A549 (cell line): ENCODE data around the gene LDLRAD4. TPM values are rescaled to one million over a fixed set of nuclear protein-coding genes. Genes with fewer than 3 reads are reported as not detected.

Experiments
- ATAC-seq, 2 experiments: fragments of 200-7000 bp in 1 of 2; fragments of >200 bp in 1 of 2; cut with Nextera tagmentation in 1 of 2; cut with Tn5 transposase in 1 of 2; 3 replicates each; pipeline versions ENCODE4 v1.8.0 to v1.9.1; 2018 to 2020; ENCODE audit warnings: mild to moderate bottlenecking in 1 of 2, moderate library complexity in 1 of 2
- CTCF ChIA-PET: fragments of 300-600 bp; sonication (Branson Sonifier 250); formaldehyde crosslinking; extraction: SDS; loops from one replicate; lab custom pipeline; 2021; ENCODE audit warnings: antibody characterized with exemption, inconsistent platforms; lab: Yijun Ruan, JAX
- POLR2A ChIA-PET: fragments of 350-600 bp; formaldehyde crosslinking; extraction: SDS; loops from one replicate; lab custom pipeline; 2021; ENCODE audit warnings: antibody characterized with exemption, inconsistent platforms; lab: Yijun Ruan, JAX
- DNase-seq, 2 experiments: peaks; one replicate each; pipeline versions ENCODE4 v3.0.0 to v3.0.0-alpha.2; 2011 to 2016; ENCODE audit warnings: low read depth in 1 of 2, low spot score in 1 of 2
- FAIRE-seq: peaks from 2 replicates; lab custom pipeline; 2011; peaks lifted over from hg19 to GRCh38; lab: Jason Lieb, UNC
- H3K27ac ChIP-seq, 2 experiments: fragments of >200 bp; sonication (Bioruptor Twin); formaldehyde crosslinking; 3 replicates each; pipeline ENCODE4 v1.5.1; 2016 to 2017
- H3K4me1 ChIP-seq: fragments of >200 bp; sonication (Bioruptor Twin); formaldehyde crosslinking; 3 replicates; pipeline ENCODE4 v1.6.1; 2016
- H3K4me2 ChIP-seq: fragments of >200 bp; sonication (Bioruptor Twin); formaldehyde crosslinking; 3 replicates; pipeline ENCODE4 v1.6.1; 2016
- H3K4me3 ChIP-seq: fragments of >200 bp; sonication (Bioruptor Twin); formaldehyde crosslinking; 3 replicates; pipeline ENCODE4 v1.5.1; 2016
- H3K9me3 ChIP-seq: fragments of >200 bp; sonication (Bioruptor Twin); formaldehyde crosslinking; 3 replicates; pipeline ENCODE4 v1.6.1; 2016
- CBX2 ChIP-seq: fragments of 200-600 bp; sonication (generic); IDR thresholded peaks from 2 replicates; pipeline ENCODE4 v1.6.1; 2016; ENCODE audit warnings: low read depth, mild to moderate bottlenecking, borderline replicate concordance
- CBX8 ChIP-seq: fragments of 200-600 bp; sonication (generic); IDR thresholded peaks from 2 replicates; pipeline ENCODE4 v1.6.1; 2016
- CEBPB ChIP-seq, 2 experiments: fragments of >200 bp in 1 of 2; sonication (Bioruptor Twin) in 1 of 2; formaldehyde crosslinking in 1 of 2; IDR thresholded peaks; 2 replicates each; pipeline ENCODE4 v1.6.1; 2012 to 2016
- EHF ChIP-seq: fragments of 250-450 bp; sonication (Bioruptor Pico); IDR thresholded peaks from 2 replicates; pipeline ENCODE4 v1.5.0; 2020; ENCODE audit warnings: mild to moderate bottlenecking
- EHMT2 ChIP-seq: fragments of 200-600 bp; sonication (generic); IDR thresholded peaks from 2 replicates; pipeline ENCODE4 v1.6.1; 2016; ENCODE audit warnings: antibody characterized with exemption, low read depth, mild to moderate bottlenecking, moderate library complexity
- FOSB ChIP-seq: fragments of 250-450 bp; sonication (Bioruptor Pico); IDR thresholded peaks from 2 replicates; pipeline ENCODE4 v1.5.0; 2020; ENCODE audit warnings: mild to moderate bottlenecking, moderate library complexity
- FOSL2 ChIP-seq, 2 experiments: fragments of 450-650 bp in 1 of 2; fragments of >200 bp in 1 of 2; sonication (Bioruptor Twin) in 1 of 2; formaldehyde crosslinking; IDR thresholded peaks; 2 replicates each; pipeline versions ENCODE4 v1.5.0 to v1.6.1; 2016 to 2020; ENCODE audit warnings: mild to moderate bottlenecking in 1 of 2, moderate library complexity in 1 of 2
- GATA3 ChIP-seq: IDR thresholded peaks from 2 replicates; pipeline ENCODE4 v1.6.1; 2012; ENCODE audit warnings: borderline replicate concordance
- HDAC2 ChIP-seq: fragments of 200-600 bp; sonication (generic); IDR thresholded peaks from 2 replicates; pipeline ENCODE4 v1.6.1; 2016
- HOXB13 ChIP-seq: fragments of 250-450 bp; sonication (Bioruptor Pico); IDR thresholded peaks from 2 replicates; pipeline ENCODE4 v1.5.0; 2020; ENCODE audit warnings: low read depth, mild to moderate bottlenecking, moderate library complexity
- HOXB5 ChIP-seq: fragments of 250-450 bp; sonication (Bioruptor Pico); IDR thresholded peaks from 2 replicates; pipeline ENCODE4 v1.5.0; 2020; ENCODE audit warnings: mild to moderate bottlenecking, moderate library complexity
- JUN ChIP-seq, 2 experiments: fragments of >200 bp; sonication (Bioruptor Twin); formaldehyde crosslinking; IDR thresholded peaks; 2 replicates in 1 of 2; 3 replicates in 1 of 2; pipeline ENCODE4 v1.6.1; 2016 to 2017
- JUNB ChIP-seq: fragments of >200 bp; sonication (Bioruptor Twin); formaldehyde crosslinking; IDR thresholded peaks from 2 replicates; pipeline ENCODE4 v1.6.1; 2016
- KDM1A ChIP-seq: fragments of 200-600 bp; sonication (generic); IDR thresholded peaks from 2 replicates; pipeline ENCODE4 v1.6.1; 2016; ENCODE audit warnings: low read depth, mild to moderate bottlenecking
- KDM5A ChIP-seq: fragments of 200-600 bp; sonication (generic); IDR thresholded peaks from 2 replicates; pipeline ENCODE4 v1.6.1; 2016; ENCODE audit warnings: antibody characterized with exemption, mild to moderate bottlenecking
- MAFK ChIP-seq: fragments of 450-650 bp; IDR thresholded peaks from 2 replicates; pipeline ENCODE4 v1.6.1; 2014; ENCODE audit not compliant: partially characterized antibody
- RARB ChIP-seq: fragments of 250-450 bp; sonication (Bioruptor Pico); IDR thresholded peaks from 2 replicates; pipeline ENCODE4 v1.8.0; 2021; ENCODE audit warnings: mild to moderate bottlenecking, moderate library complexity
- REST ChIP-seq: fragments of 200-600 bp; sonication (generic); IDR thresholded peaks from 2 replicates; pipeline ENCODE4 v1.6.1; 2016; ENCODE audit warnings: antibody characterized with exemption, mild to moderate bottlenecking, moderate library complexity
- SMC3 ChIP-seq: fragments of >200 bp; sonication (Bioruptor Twin); formaldehyde crosslinking; IDR thresholded peaks from 3 replicates; pipeline ENCODE4 v1.6.1; 2018; ENCODE audit warnings: inconsistent platforms
- TFCP2L1 ChIP-seq: fragments of 250-450 bp; sonication (Bioruptor Pico); IDR thresholded peaks from 2 replicates; pipeline ENCODE4 v1.5.0; 2021; ENCODE audit warnings: mild to moderate bottlenecking
- ZFP36 ChIP-seq: fragments of 450-650 bp; IDR thresholded peaks from 2 replicates; pipeline ENCODE4 v1.6.1; 2014; ENCODE audit warnings: borderline replicate concordance; ENCODE audit not compliant: partially characterized antibody
- ZNF302 ChIP-seq: fragments of 250-450 bp; sonication (Bioruptor Pico); IDR thresholded peaks from 2 replicates; pipeline ENCODE4 v1.9.0; 2021; ENCODE audit warnings: inconsistent platforms, mild to moderate bottlenecking, moderate library complexity
- WGBS: methylation state at CpG from one replicate; pipeline ENCODE4 v1.1.6; 2017; ENCODE audit errors: missing lambda C conversion rate; 5-methylcytosine and 5-hydroxymethylcytosine counted together
- polyA plus RNA-seq, 4 experiments: library from polyadenylated mRNA; depleted of rRNA in 3 of 4; stranded (reverse); fragments of >200 nt; fragmentation: RNase III in 1 of 4; extraction: RNeasy Plus Mini Kit Qiagen cat#74134 plus additional on column Dnase treatment in 1 of 4; gene quantifications; 2 replicates in 3 of 4; 3 replicates in 1 of 4; pipeline ENCODE4 v1.2.3, GENCODE V29; 2011 to 2017

Gene LDLRAD4
- polyA plus RNA-seq, 2 of the 4 experiments (the other 2 are of a cell fraction) = 5.2 to 7.6 TPM

GRCh38 chr18:13433685-13434084, 215.1 kb downstream of the LDLRAD4 start (continued):
- no peak for TF ChIP-seq SMC3
- TF ChIP-seq CBX2 = no peak
- TF ChIP-seq ZNF302 (CRISPR knock-in tag) = no peak
- TF ChIP-seq, all 56 proteins: peak for 0

- 78% methylated on average over 4 of the region's 5 CpGs for WGBS
- Histone ChIP-seq H3K9me3 (no peaks in the 10 kb centered on the region), H3K4me3 (no peak overlapping the region), H3K4me1 (peaks cover 20% of the 10 kb centered on the region), H3K27ac (peak overlapping the region; percentile 55 to 74; a peak in 4 of 6 replicates)
- no peak for FAIRE-seq
- TF ChIP-seq HDAC2 (no peak), CBX8 (no peak), REST (no peak), EHF (CRISPR knock-in tag) (no peak), ZFP36 (no peak), JUN (IDR thresholded peaks at IDR 0.05) (no peak), FOSB (no peak), ZNF302 (CRISPR knock-in tag) (no peak), TFCP2L1 (no peak), SMC3 (no peak), MAFK (no peak), CEBPB (IDR thresholded peaks at IDR 0.05) (no peak), HOXB5 (CRISPR knock-in tag) (no peak), KDM1A (no peak), EHMT2 (no peak), RARB (no peak)
- TF ChIP-seq, all 56 proteins: peak for 0
- CTCF ChIA-PET = interaction anchor here (1.3 kb wide), 1 partner anchor 9 kb away, joined by 3 read pairs; no protein-coding TSS in a partner anchor
- POLR2A ChIA-PET = no interaction called here
- no peak for ATAC-seq
- DNase-seq = no peak
- H3K4me2 ChIP-seq = peak overlapping the region; percentile 54; the same call in 1 of the 3 replicates
Observed at GRCh38 chr18:13434854-13435253, 216.3 kb downstream of the LDLRAD4 start.

GRCh38 chr18:13435586-13436333, 217.2 kb downstream of the LDLRAD4 start:
- CTCF ChIA-PET = interaction anchor here (1.3 kb wide), 1 partner anchor 10 kb away, joined by 3 read pairs; no protein-coding TSS in a partner anchor
- TF ChIP-seq KDM5A (no peak), GATA3 (peak; percentile 66; the same call in 1 of the 2 replicates), HOXB13 (CRISPR knock-in tag) (no peak), JUNB (peak; percentile 42), FOSL2 (IDR thresholded peaks at IDR 0.05) (0 out of 2 replicates have a peak, but pooled peaks have one; percentile 9), FOSL2 (CRISPR knock-in tag; IDR thresholded peaks at IDR 0.05) (0 out of 2 replicates have a peak, but pooled peaks have one; percentile 25)
- peaks cover 20% of the 10 kb centered on the region for H3K4me1 ChIP-seq
- H3K4me2 ChIP-seq = peak overlapping the region; percentile 54
- 50% methylated on average over 6 of the region's 7 CpGs for WGBS
- no peaks in the 10 kb centered on the region for H3K9me3 ChIP-seq
- POLR2A ChIA-PET = no interaction called here
- peak; percentile 68 to 91 for ATAC-seq
- H3K4me3 ChIP-seq = no peak overlapping the region
- H3K27ac ChIP-seq = peak overlapping the region; percentile 55 to 74
- DNase-seq = peak; percentile 22 to 42
- no peak for FAIRE-seq
